OCI-LY1 (cell line): ENCODE data around the gene GRM7.
A peak's percentile ranks its signal among the peaks of the same experiment; 100 is the strongest.

ENCODE experiments used
- H2AFZ ChIP-seq: fragments of 200-600 bp; sonication (generic), shearing (Covaris generic); 2 replicates; pipeline ENCODE4 v1.6.0; 2014; ENCODE audit warnings: antibody characterized with exemption, mild to moderate bottlenecking, low read length
- H3F3A ChIP-seq: fragments of 200-600 bp; sonication (generic), shearing (Covaris generic); 2 replicates; pipeline ENCODE4 v1.6.0; 2014; ENCODE audit warnings: mild to moderate bottlenecking, antibody characterized with exemption, low read length, moderate library complexity; ENCODE audit not compliant: insufficient read depth
- H3K27ac ChIP-seq: fragments of 200-600 bp; sonication (generic); 2 replicates; pipeline ENCODE4 v1.5.1; 2014; ENCODE audit warnings: low read length, mixed run types, mild to moderate bottlenecking, low read depth; ENCODE audit not compliant: poor library complexity, severe bottlenecking
- H3K27me3 ChIP-seq: fragments of 200-600 bp; sonication (generic); 2 replicates; pipeline ENCODE4 v1.6.0; 2014; ENCODE audit warnings: antibody characterized with exemption, mild to moderate bottlenecking, low read length, moderate library complexity; ENCODE audit not compliant: insufficient read depth
- H3K36me3 ChIP-seq: fragments of 200-600 bp; sonication (generic); 2 replicates; pipeline ENCODE4 v1.6.1; 2014; ENCODE audit warnings: mild to moderate bottlenecking, antibody characterized with exemption, low read length, moderate library complexity, mixed read lengths; ENCODE audit not compliant: insufficient read depth
- H3K4me1 ChIP-seq: fragments of 200-600 bp; sonication (generic); 2 replicates; pipeline ENCODE4 v1.5.1; 2014; ENCODE audit warnings: mild to moderate bottlenecking, low read length, moderate library complexity; ENCODE audit not compliant: insufficient read depth, severe bottlenecking
- H3K4me2 ChIP-seq: fragments of 200-600 bp; sonication (generic), shearing (Covaris generic); 2 replicates; pipeline ENCODE4 v1.6.1; 2014; ENCODE audit warnings: low read length
- H3K4me3 ChIP-seq: fragments of 200-600 bp; sonication (generic); 2 replicates; pipeline ENCODE4 v1.5.1; 2014; ENCODE audit warnings: low read length, low read depth, mild to moderate bottlenecking, mixed read lengths; ENCODE audit not compliant: poor library complexity, severe bottlenecking
- H3K79me2 ChIP-seq: fragments of 200-600 bp; shearing (Covaris generic); 2 replicates; pipeline ENCODE4 v1.6.1; 2016; ENCODE audit warnings: mixed run types, low read length, mixed read lengths; ENCODE audit not compliant: insufficient read depth
- H3K9ac ChIP-seq: fragments of 200-600 bp; sonication (generic), shearing (Covaris generic); 2 replicates; pipeline ENCODE4 v1.6.1; 2014; ENCODE audit warnings: mild to moderate bottlenecking, low read length, mixed read lengths
- H3K9me2 ChIP-seq: fragments of 200-600 bp; sonication (generic), shearing (Covaris generic); 2 replicates; pipeline ENCODE4 v1.6.1; 2014; ENCODE audit warnings: low read depth, mild to moderate bottlenecking, low read length, mixed read lengths
- H3K9me3 ChIP-seq: fragments of 200-600 bp; shearing (Covaris generic); 2 replicates; pipeline ENCODE4 v1.6.1; 2014; ENCODE audit warnings: low read length, mixed read lengths
- H4K20me1 ChIP-seq: fragments of 200-600 bp; sonication (generic), shearing (Covaris generic); 2 replicates; pipeline ENCODE4 v1.6.0; 2016; ENCODE audit warnings: mild to moderate bottlenecking, low read length; ENCODE audit not compliant: insufficient read depth
- CTCF ChIP-seq: fragments of 200-600 bp; sonication (generic), shearing (Covaris generic); IDR thresholded peaks from 2 replicates; pipeline ENCODE4 v1.5.1; 2017; ENCODE audit warnings: mild to moderate bottlenecking, antibody characterized with exemption, low read length, moderate library complexity, mixed read lengths
- EZH2 ChIP-seq: fragments of 200-600 bp; sonication (generic), shearing (Covaris generic); IDR thresholded peaks from 2 replicates; pipeline ENCODE4 v1.8.0; 2017; ENCODE audit warnings: borderline replicate concordance, mixed run types, mild to moderate bottlenecking, antibody characterized with exemption, low read length, moderate library complexity, mixed read lengths

The GRM7 gene

GRCh38 chr3:6994081-6994668 is 133.3 kb downstream of the GRM7 start:
- no peaks in the 10 kb centered on the region for H3K9me2 ChIP-seq
- no peak overlapping the region for H3K4me3 ChIP-seq
- H4K20me1 ChIP-seq, result no peaks in the 10 kb centered on the region
- H3K9ac ChIP-seq, result no peak overlapping the region
- no peak overlapping the region for H3K4me2 ChIP-seq
- no peaks in the 10 kb centered on the region for H3K9me3 ChIP-seq
- peak; percentile 23; the same call in 1 of the 2 replicates for TF ChIP-seq CTCF
- TF ChIP-seq EZH2, result no peak
- no peaks in the 10 kb centered on the region for H3K27me3 ChIP-seq
- H3K4me1 ChIP-seq, result no peaks in the 10 kb centered on the region
- no peaks in the 10 kb centered on the region for H3K79me2 ChIP-seq
- H3K27ac ChIP-seq, result no peak overlapping the region
- no peaks in the 10 kb centered on the region for H3K36me3 ChIP-seq
- no peaks in the 10 kb centered on the region for H3F3A ChIP-seq
- no peak overlapping the region for H2AFZ ChIP-seq

GRCh38 chr3:7000501-7000900 is 139.6 kb downstream of the GRM7 start:
- Histone ChIP-seq H3K79me2 (no peaks in the 10 kb centered on the region), H3K9ac (no peak overlapping the region)

GRCh38 chr3:7001370-7001769 is 140.5 kb downstream of the GRM7 start:
- Histone ChIP-seq H2AFZ (no peak overlapping the region), H3K4me1 (no peaks in the 10 kb centered on the region), H3K79me2 (no peaks in the 10 kb centered on the region), H3F3A (no peaks in the 10 kb centered on the region), H3K9me2 (no peaks in the 10 kb centered on the region), H3K9me3 (no peaks in the 10 kb centered on the region), H3K27ac (no peak overlapping the region), H3K4me3 (no peak overlapping the region), H4K20me1 (no peaks in the 10 kb centered on the region), H3K9ac (no peak overlapping the region), H3K36me3 (no peaks in the 10 kb centered on the region), H3K27me3 (no peaks in the 10 kb centered on the region), H3K4me2 (no peak overlapping the region)
- TF ChIP-seq CTCF, result no peak
- TF ChIP-seq EZH2, result no peak

More at GRCh38 chr3:7000501-7000900, 139.6 kb downstream of the GRM7 start:
- H3K36me3 ChIP-seq, result no peaks in the 10 kb centered on the region
- TF ChIP-seq CTCF (no peak), EZH2 (no peak)
- H3K4me2 ChIP-seq, result no peak overlapping the region
- H3K4me1 ChIP-seq, result no peaks in the 10 kb centered on the region
- no peaks in the 10 kb centered on the region for H3K27me3 ChIP-seq
- H2AFZ ChIP-seq, result no peak overlapping the region
- no peaks in the 10 kb centered on the region for H3K9me2 ChIP-seq
- H3F3A ChIP-seq, result no peaks in the 10 kb centered on the region
- no peak overlapping the region for H3K4me3 ChIP-seq
- H4K20me1 ChIP-seq, result no peaks in the 10 kb centered on the region
- no peak overlapping the region for H3K27ac ChIP-seq
- H3K9me3 ChIP-seq, result no peaks in the 10 kb centered on the region
